K562 (cell line): ENCODE results near the gene GPX7. TPM values are rescaled to one million over a fixed set of nuclear protein-coding genes. Genes with fewer than 3 reads are reported as not detected.
A peak's percentile ranks its signal among the peaks of the same experiment; 100 is the strongest.

ENCODE experiments used
- ATAC-seq: fragments of 200-7000 bp; cut with Tn5 transposase; 3 replicates; pipeline ENCODE4 v1.9.1; 2020; ENCODE audit warnings: moderate library complexity
- BruUV-seq: library from RNA; stranded (reverse); fragments of 400-500 nt; replicated peaks from 2 replicates; lab custom pipeline; 2021; lab: Mats Ljungman, UMichigan
- CTCF ChIA-PET: fragments of 300-600 bp; formaldehyde crosslinking; extraction: SDS; loops from one replicate; lab custom pipeline; 2021; ENCODE audit warnings: low intra/inter-chr PET ratio; lab: Yijun Ruan, JAX
- POLR2A ChIA-PET: fragments of 300-600, 350-650 bp; sonication (Branson Sonifier 250); formaldehyde crosslinking; extraction: SDS; loops from one replicate; lab custom pipeline; 2021; ENCODE audit warnings: antibody characterized with exemption, inconsistent platforms; lab: Yijun Ruan, JAX
- DNase-seq, 4 experiments: peaks; one replicate each; pipeline versions ENCODE4 v3.0.0 to v3.0.0-alpha.2; 2011 to 2018; ENCODE audit warnings: low spot score in 3 of 4, mixed read lengths in 3 of 4; ENCODE audit errors: extremely low read depth in 1 of 4
- FAIRE-seq: peaks from 2 replicates; lab custom pipeline; 2011; peaks lifted over from hg19 to GRCh38; lab: Jason Lieb, UNC
- H2AFZ ChIP-seq: 2 replicates; pipeline ENCODE4 v1.6.0; 2011; ENCODE audit warnings: low read depth, low read length, control low read depth, inconsistent platforms
- H3K27ac ChIP-seq: fragments of 200-600 bp; 3 replicates; pipeline ENCODE4 v1.8.0; 2011; ENCODE audit warnings: low read depth, mild to moderate bottlenecking, control low read depth, inconsistent platforms, low read length, moderate library complexity, mixed read lengths; ENCODE audit errors: extremely low read depth
- H3K27me3 ChIP-seq, 2 experiments: fragments of 300-600 bp in 1 of 2; 2 replicates in 1 of 2; 3 replicates in 1 of 2; pipeline versions ENCODE4 v1.6.0 to v1.8.0; 2011; ENCODE audit warnings: inconsistent platforms in 2 of 2, low read length in 2 of 2, mild to moderate bottlenecking in 1 of 2, mixed read lengths in 1 of 2, moderate library complexity in 1 of 2; ENCODE audit not compliant: control insufficient read depth in 2 of 2, insufficient read depth in 2 of 2
- H3K36me3 ChIP-seq: fragments of 300-600 bp; 3 replicates; pipeline ENCODE4 v1.8.0; 2011; ENCODE audit warnings: mild to moderate bottlenecking, low read length, inconsistent platforms; ENCODE audit not compliant: control insufficient read depth, insufficient read depth
- H3K4me1 ChIP-seq, 2 experiments: fragments of 200-600 bp in 1 of 2; replicated peaks in 1 of 2; 2 replicates in 1 of 2; 3 replicates in 1 of 2; pipeline versions ENCODE4 v1.5.1 to v1.8.0; 2011; ENCODE audit warnings: inconsistent platforms in 2 of 2, low read length in 2 of 2, mild to moderate bottlenecking in 1 of 2, mixed read lengths in 1 of 2, moderate library complexity in 1 of 2; ENCODE audit not compliant: control insufficient read depth in 2 of 2, insufficient read depth in 2 of 2
- H3K4me2 ChIP-seq: 2 replicates; pipeline ENCODE4 v1.6.1; 2011; ENCODE audit warnings: low read length, control low read depth, inconsistent platforms, mixed read lengths; ENCODE audit not compliant: insufficient read depth
- H3K4me3 ChIP-seq: fragments of 200-600 bp; sonication (generic), shearing (Covaris generic); 2 replicates; pipeline ENCODE4 v1.5.1; 2016; ENCODE audit warnings: control low read depth, inconsistent platforms
- H3K79me2 ChIP-seq: fragments of 200-600 bp; 3 replicates; pipeline ENCODE4 v1.8.0; 2011; ENCODE audit warnings: low read length, inconsistent platforms; ENCODE audit not compliant: control insufficient read depth, insufficient read depth
- H3K9ac ChIP-seq, 2 experiments: 2 replicates each; pipeline versions ENCODE4 v1.6.0 to v1.6.1; 2011; ENCODE audit warnings: low read depth in 2 of 2, low read length in 2 of 2, control low read depth in 1 of 2, inconsistent platforms in 1 of 2, mild to moderate bottlenecking in 1 of 2, mixed read lengths in 1 of 2; ENCODE audit not compliant: insufficient read depth in 1 of 2
- H3K9me1 ChIP-seq: one replicate; pipeline ENCODE4 v1.6.0; 2011; ENCODE audit warnings: inconsistent platforms, mild to moderate bottlenecking, low read length, moderate library complexity; ENCODE audit not compliant: control insufficient read depth, insufficient read depth
- H3K9me3 ChIP-seq: replicated peaks from 2 replicates; pipeline ENCODE4 v1.5.1; 2011; ENCODE audit warnings: low read depth, low read length, inconsistent platforms; ENCODE audit not compliant: control insufficient read depth, insufficient read depth
- H4K20me1 ChIP-seq: replicated peaks from 2 replicates; pipeline ENCODE4 v1.6.1; 2011; ENCODE audit warnings: low read length, inconsistent platforms, mixed read lengths; ENCODE audit not compliant: control insufficient read depth, insufficient read depth
- CBFB ChIP-seq: sonication (generic); formaldehyde crosslinking; IDR thresholded peaks from 2 replicates; pipeline ENCODE4 v1.4.0; 2020; ENCODE audit warnings: mild to moderate bottlenecking, missing genetic modification reagents
- FOXP1 ChIP-seq: sonication (generic); formaldehyde crosslinking; IDR thresholded peaks from 2 replicates; pipeline ENCODE4 v1.8.0; 2022; ENCODE audit warnings: mild to moderate bottlenecking, missing genetic modification reagents
- NR2C1 ChIP-seq, 2 experiments: fragments of 450-650 bp; IDR thresholded peaks; 2 replicates each; pipeline ENCODE4 v1.6.1; 2017; ENCODE audit warnings: mild to moderate bottlenecking in 2 of 2, antibody characterized with exemption in 1 of 2, inconsistent platforms in 1 of 2, missing compliant biosample characterization in 1 of 2, missing genetic modification characterization in 1 of 2
- ZKSCAN1 ChIP-seq: fragments of 150-350 bp; IDR thresholded peaks from 2 replicates; pipeline ENCODE4 v1.6.1; 2016; ENCODE audit warnings: low read depth, low read length
- ZNF347 ChIP-seq: fragments of 450-650 bp; formaldehyde crosslinking; IDR thresholded peaks from 2 replicates; pipeline ENCODE4 v1.4.0; 2020; ENCODE audit warnings: low read depth, mild to moderate bottlenecking, moderate library complexity
- ZNF740 ChIP-seq, 3 experiments: fragments of 200-800 bp in 1 of 3; sonication (Bioruptor generic) in 1 of 3; sonication (generic) in 1 of 3; formaldehyde crosslinking in 1 of 3; IDR thresholded peaks; 2 replicates each; pipeline versions ENCODE4 v1.6.1 to v1.8.0; 2016 to 2022; ENCODE audit warnings: mild to moderate bottlenecking in 2 of 3, missing compliant biosample characterization in 2 of 3, missing genetic modification characterization in 2 of 3, missing genetic modification reagents in 1 of 3
- WGBS: fragments of 100-300 bp; shearing (Covaris generic); methylation state at CpG from one replicate; pipeline ENCODE4 v1.1.6; 2016; ENCODE audit warnings: low coverage, mixed read lengths; ENCODE audit not compliant: insufficient coverage; ENCODE audit errors: missing lambda C conversion rate; 5-methylcytosine and 5-hydroxymethylcytosine counted together
- in situ Hi-C: fragments of 300-500 bp; cut with MboI; formaldehyde crosslinking; loops from 4 replicates; pipeline ENCODE4 v1.15.0; 2018; ENCODE audit warnings: inconsistent platforms, mixed read lengths
- intact Hi-C: fragments of 100-400 bp; cut with micrococcal nuclease; formaldehyde crosslinking; loops from 2 replicates; pipeline ENCODE4 v1.14.2; 2022
- polyA plus RNA-seq, 8 experiments: library from polyadenylated mRNA; depleted of rRNA in 4 of 8; stranded (reverse) in 5 of 8; unstranded in 3 of 8; fragments of >200 nt; fragmentation: Nextera tagmentation in 2 of 8; fragmentation: Illumina TruSeq in 1 of 8; extraction: Ambion mirVana in 2 of 8; extraction: Trizol in 1 of 8; gene quantifications; 2 replicates each; pipeline versions ENCODE4 v1.2.1 to v1.2.3, GENCODE V29; 2011 to 2014; ENCODE audit warnings: inconsistent platforms in 1 of 8, missing spikeins in 1 of 8
- total RNA-seq, 7 experiments: library from RNA; depleted of rRNA in 6 of 7; stranded (reverse); fragments of >200 nt in 6 of 7; fragmentation: Illumina TruSeq in 2 of 7; extraction: Trizol in 2 of 7; gene quantifications; 2 replicates each; pipeline versions ENCODE4 v1.2.1 to v1.2.3, GENCODE V29; 2011 to 2021; ENCODE audit warnings: low replicate concordance in 1 of 7

The GPX7 gene
- total and polyA plus RNA-seq, 9 of the 15 experiments (the other 6 are each of a cell fraction or from before 2014, with no cell fraction given) = 0.08 TPM; not detected in 8

GRCh38 chr1:52628614-52629324 is 26.6 kb downstream of the GPX7 start:
- BruUV-seq = no TSS peak
- H3K4me3 ChIP-seq = no peak overlapping the region
- H3K27me3 ChIP-seq = no peaks in the 10 kb centered on the region
- no peak for TF ChIP-seq ZNF740 (CRISPR knock-in tag; IDR thresholded peaks at IDR 0.05)
- no peak for TF ChIP-seq ZNF740 (tag; IDR thresholded peaks at IDR 0.05)
- no peak for TF ChIP-seq ZNF347 (CRISPR knock-in tag)
- no peak for TF ChIP-seq NR2C1 (IDR thresholded peaks at IDR 0.05)
- no peak for TF ChIP-seq NR2C1 (tag; IDR thresholded peaks at IDR 0.05)
- TF ChIP-seq FOXP1 (CRISPR knock-in tag) = no peak
- no peak for TF ChIP-seq ZKSCAN1
- no peak for TF ChIP-seq CBFB
- no peaks in the 10 kb centered on the region for H3K9me1 ChIP-seq
- H4K20me1 ChIP-seq = no peaks in the 10 kb centered on the region
- no peak overlapping the region for H3K27ac ChIP-seq
- 30% methylated on average over 8 of the region's 8 CpGs for WGBS
- no peaks in the 10 kb centered on the region for H3K36me3 ChIP-seq
- no peaks in the 10 kb centered on the region for H3K9me3 ChIP-seq
- H3K4me2 ChIP-seq = peak overlapping the region; percentile 27; the same call in 1 of the 2 replicates
- H3K79me2 ChIP-seq = no peaks in the 10 kb centered on the region
- intact Hi-C loops (no loop called here), in situ Hi-C loops (no loop called here)
- peak; percentile 29 for ATAC-seq
- POLR2A ChIA-PET = interaction anchor here (0.6 to 1.5 kb wide), 3 partner anchors 17 to 163 kb away, joined by 3 to 4 read pairs (median 4); no protein-coding TSS in a partner anchor
- CTCF ChIA-PET = interaction anchor here (0.6 kb wide), 1 partner anchor 12 kb away, joined by 3 read pairs; no protein-coding TSS in a partner anchor
- no peak for FAIRE-seq
- no peak overlapping the region; a peak in 1 of 4 replicates for H3K9ac ChIP-seq
- H2AFZ ChIP-seq = peak overlapping the region; percentile 66
- no peak for DNase-seq
- peaks cover 8 to 17% of the 10 kb centered on the region in 2 experiments; a peak in 4 of 5 replicates for H3K4me1 ChIP-seq
